Measurements from ENCODE around the gene CLEC16A. TPM values are rescaled to one million over a fixed set of nuclear protein-coding genes. Genes with fewer than 3 reads are reported as not detected.

The CLEC16A gene
- total and polyA plus RNA-seq, 2 experiments from 2014 or later, result 9.9 to 24.1 TPM

GRCh38 chr16:11020388-11020787 is 76.0 kb downstream of the CLEC16A start:
- H2AFZ ChIP-seq, result no peak overlapping the region
- no peaks in the 10 kb centered on the region for H4K20me1 ChIP-seq (replicated peaks; ENCODE audit: insufficient read depth)
- no peak overlapping the region for H3K27ac Mint-ChIP-seq
- H3K9me3 Mint-ChIP-seq, result no peaks in the 10 kb centered on the region
- no peaks in the 10 kb centered on the region for H3K36me3 ChIP-seq (ENCODE audit: insufficient read depth)
- 0 out of 3 replicates have a peak, but pooled peaks cover 2% of the 10 kb centered on the region for H3K4me1 Mint-ChIP-seq
- no peak overlapping the region for H3K4me3 ChIP-seq
- no peaks in the 10 kb centered on the region for H3F3A ChIP-seq (replicated peaks; ENCODE audit: low read depth)
- no peak overlapping the region for H3K4me2 ChIP-seq
- no peaks in the 10 kb centered on the region; the same call in 2 of the 3 replicates for H3K36me3 Mint-ChIP-seq (ENCODE audit: low read depth)
- H3K4me1 ChIP-seq (ENCODE audit: insufficient read depth), result no peaks in the 10 kb centered on the region
- no peak for ATAC-seq
- no peak for TF ChIP-seq STAT1 (IDR thresholded peaks at IDR 0.05; ENCODE audit: unreplicated experiment)
- no peak for TF ChIP-seq POLR2AphosphoS5 (IDR thresholded peaks at IDR 0.05; ENCODE audit: low read depth)
- TF ChIP-seq ETS1 (IDR thresholded peaks at IDR 0.05), result no peak
- TF ChIP-seq ZNF462 (CRISPR knock-in tag; IDR thresholded peaks at IDR 0.05), result no peak
- TF ChIP-seq CTCF (conservative IDR thresholded peaks at IDR 0.05; ENCODE audit: low read depth in 2 of 2), result no peak
- TF ChIP-seq EZH2phosphoT487 (IDR thresholded peaks at IDR 0.05; ENCODE audit: unreplicated experiment), result no peak
- TF ChIP-seq ZNF114 (CRISPR knock-in tag; IDR thresholded peaks at IDR 0.05), result no peak
- TF ChIP-seq ZNF331 (CRISPR knock-in tag; IDR thresholded peaks at IDR 0.05; ENCODE audit: low read depth), result no peak
- no peak for TF ChIP-seq NANOG (IDR thresholded peaks at IDR 0.05; ENCODE audit: borderline replicate concordance)
- no peak for TF ChIP-seq JUNB (IDR thresholded peaks at IDR 0.05; ENCODE audit: unreplicated experiment)
- no peak for TF ChIP-seq EZH2 (IDR thresholded peaks at IDR 0.05; ENCODE audit: low read depth, unreplicated experiment)
- no peak for TF ChIP-seq CREB1 (CRISPR knock-in tag; IDR thresholded peaks at IDR 0.05; ENCODE audit: low read depth)
- TF ChIP-seq REST (IDR thresholded peaks at IDR 0.05; ENCODE audit: unreplicated experiment), result no peak
- H3K27me3 Mint-ChIP-seq (ENCODE audit: insufficient read depth, low read depth, poor library complexity), result no peaks in the 10 kb centered on the region
- H3K4me3 Mint-ChIP-seq, result no peak overlapping the region
- no peaks in the 10 kb centered on the region for H3K79me2 ChIP-seq (replicated peaks; ENCODE audit: insufficient read depth)
- H3K27ac ChIP-seq (ENCODE audit: low read depth), result no peak overlapping the region
- no peaks in the 10 kb centered on the region for H3K27me3 ChIP-seq (ENCODE audit: insufficient read depth)
- no peaks in the 10 kb centered on the region for H3K9me2 ChIP-seq (ENCODE audit: insufficient read depth)
- DNase-seq (ENCODE audit: low spot score), result no peak

Data from GM23338 (cell line).